Measurements from ENCODE around the gene OR52E1.

The OR52E1 gene

GRCh38 chr11:5092821-5093585 lies 23.6 kb downstream of the OR52E1 start:
- no peak for TF ChIP-seq MAX (IDR thresholded peaks at IDR 0.05; ENCODE audit: low read depth, low read length)
- no peak for TF ChIP-seq POLR2A (IDR thresholded peaks at IDR 0.05; ENCODE audit: extremely low read depth, insufficient read length)
- TF ChIP-seq MYC (IDR thresholded peaks at IDR 0.05; ENCODE audit: low read depth, low read length) = no peak
- TF ChIP-seq, protein P1, sequence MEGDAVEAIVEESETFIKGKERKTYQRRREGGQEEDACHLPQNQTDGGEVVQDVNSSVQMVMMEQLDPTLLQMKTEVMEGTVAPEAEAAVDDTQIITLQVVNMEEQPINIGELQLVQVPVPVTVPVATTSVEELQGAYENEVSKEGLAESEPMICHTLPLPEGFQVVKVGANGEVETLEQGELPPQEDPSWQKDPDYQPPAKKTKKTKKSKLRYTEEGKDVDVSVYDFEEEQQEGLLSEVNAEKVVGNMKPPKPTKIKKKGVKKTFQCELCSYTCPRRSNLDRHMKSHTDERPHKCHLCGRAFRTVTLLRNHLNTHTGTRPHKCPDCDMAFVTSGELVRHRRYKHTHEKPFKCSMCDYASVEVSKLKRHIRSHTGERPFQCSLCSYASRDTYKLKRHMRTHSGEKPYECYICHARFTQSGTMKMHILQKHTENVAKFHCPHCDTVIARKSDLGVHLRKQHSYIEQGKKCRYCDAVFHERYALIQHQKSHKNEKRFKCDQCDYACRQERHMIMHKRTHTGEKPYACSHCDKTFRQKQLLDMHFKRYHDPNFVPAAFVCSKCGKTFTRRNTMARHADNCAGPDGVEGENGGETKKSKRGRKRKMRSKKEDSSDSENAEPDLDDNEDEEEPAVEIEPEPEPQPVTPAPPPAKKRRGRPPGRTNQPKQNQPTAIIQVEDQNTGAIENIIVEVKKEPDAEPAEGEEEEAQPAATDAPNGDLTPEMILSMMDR (IDR thresholded peaks at IDR 0.05; ENCODE audit: low read depth, low read length) = no peak
- H3K4me3 ChIP-seq (ENCODE audit: low read depth, low read length) = no peak overlapping the region
- no peak for DNase-seq (ENCODE audit: low read depth)

DNA sequence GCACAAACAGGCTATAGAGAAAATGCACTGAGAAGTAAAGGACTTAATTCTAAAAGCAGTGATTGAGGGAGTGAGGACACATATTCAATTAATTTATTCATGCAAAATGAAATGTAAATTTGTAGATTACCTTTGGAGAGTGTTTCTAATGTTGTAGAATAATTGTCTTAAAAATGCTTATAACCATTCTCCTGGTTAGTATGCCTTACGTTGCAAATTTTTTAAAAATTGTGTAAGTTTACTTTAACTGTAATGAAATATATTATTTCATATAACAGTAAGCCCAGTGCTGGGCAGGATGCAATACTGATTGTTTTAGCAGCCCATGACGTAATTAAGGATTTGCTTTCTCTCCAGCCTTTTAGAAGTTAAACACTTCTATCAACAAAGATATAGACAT lies 26.6 kb downstream of the OR52E1 start:
- TF ChIP-seq, protein P1 (IDR thresholded peaks at IDR 0.05; ENCODE audit: low read depth, low read length) = no peak
- TF ChIP-seq MAX (IDR thresholded peaks at IDR 0.05; ENCODE audit: low read depth, low read length) (no peak), MYC (IDR thresholded peaks at IDR 0.05; ENCODE audit: low read depth, low read length) (no peak), POLR2A (IDR thresholded peaks at IDR 0.05; ENCODE audit: extremely low read depth, insufficient read length) (no peak)
- no peak overlapping the region for H3K4me3 ChIP-seq (ENCODE audit: low read depth, low read length)
- DNase-seq (ENCODE audit: low read depth) = no peak

GRCh38 chr11:5102246-5102645 lies 32.9 kb downstream of the OR52E1 start:
- TF ChIP-seq MAX (IDR thresholded peaks at IDR 0.05; ENCODE audit: low read depth, low read length) (no peak), POLR2A (IDR thresholded peaks at IDR 0.05; ENCODE audit: extremely low read depth, insufficient read length) (no peak)
- TF ChIP-seq, protein P1 (IDR thresholded peaks at IDR 0.05; ENCODE audit: low read depth, low read length) = no peak
- H3K4me3 ChIP-seq (ENCODE audit: low read depth, low read length) = no peak overlapping the region
- DNase-seq (ENCODE audit: low read depth) = no peak

DNA sequence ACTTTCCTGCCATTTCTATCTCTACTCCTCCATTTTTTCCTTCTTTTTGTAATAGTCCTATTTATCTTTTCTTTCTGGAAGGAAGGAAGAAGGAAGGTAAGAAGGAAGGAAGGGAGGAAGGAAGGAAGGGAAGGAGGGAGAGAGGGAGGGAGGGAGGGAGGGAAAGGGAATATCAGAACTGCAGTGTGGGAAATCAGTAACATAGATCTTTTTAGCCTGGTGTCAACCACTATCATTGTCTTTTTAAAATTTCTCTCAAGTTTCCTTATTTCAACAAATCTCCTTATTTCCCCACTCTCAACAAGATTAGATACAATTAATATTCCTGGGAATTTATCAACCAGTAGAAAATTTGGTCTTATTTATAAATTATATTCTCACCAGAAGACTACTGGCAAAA lies 33.7 kb downstream of the OR52E1 start:
- DNase-seq (ENCODE audit: low read depth) = no peak
- H3K4me3 ChIP-seq (ENCODE audit: low read depth, low read length) = no peak overlapping the region
- TF ChIP-seq MAX (IDR thresholded peaks at IDR 0.05; ENCODE audit: low read depth, low read length) = no peak
- TF ChIP-seq MYC (IDR thresholded peaks at IDR 0.05; ENCODE audit: low read depth, low read length) = no peak
- TF ChIP-seq, protein P1 (IDR thresholded peaks at IDR 0.05; ENCODE audit: low read depth, low read length) = no peak
- TF ChIP-seq POLR2A (IDR thresholded peaks at IDR 0.05; ENCODE audit: extremely low read depth, insufficient read length) = no peak

DNA sequence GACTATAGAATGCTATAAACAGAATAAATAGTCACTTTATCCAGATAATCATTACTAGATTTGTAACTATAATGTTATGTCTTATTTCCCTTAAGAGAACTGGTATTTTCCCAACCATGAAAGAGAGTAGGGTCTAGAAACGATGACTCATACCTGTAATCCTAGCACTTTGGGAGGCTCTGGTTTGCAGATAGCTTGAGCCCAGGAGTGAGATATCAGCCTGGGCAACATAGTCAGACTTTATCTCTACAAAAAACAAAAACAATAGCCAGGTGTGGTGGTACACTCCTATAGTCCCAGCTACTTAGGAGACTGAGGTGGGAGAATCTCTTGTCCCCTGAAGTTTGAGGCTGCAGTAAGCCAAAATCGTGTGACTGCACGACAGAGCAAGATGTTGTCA lies 37.9 kb downstream of the OR52E1 start:
- no peak for DNase-seq (ENCODE audit: low read depth)
- TF ChIP-seq, protein P1 (IDR thresholded peaks at IDR 0.05; ENCODE audit: low read depth, low read length) = no peak
- no peak for TF ChIP-seq POLR2A (IDR thresholded peaks at IDR 0.05; ENCODE audit: extremely low read depth, insufficient read length)
- TF ChIP-seq MYC (IDR thresholded peaks at IDR 0.05; ENCODE audit: low read depth, low read length) = no peak
- no peak for TF ChIP-seq MAX (IDR thresholded peaks at IDR 0.05; ENCODE audit: low read depth, low read length)
- H3K4me3 ChIP-seq (ENCODE audit: low read depth, low read length) = no peak overlapping the region
